ENCODE results near the gene SHH.

DNA sequence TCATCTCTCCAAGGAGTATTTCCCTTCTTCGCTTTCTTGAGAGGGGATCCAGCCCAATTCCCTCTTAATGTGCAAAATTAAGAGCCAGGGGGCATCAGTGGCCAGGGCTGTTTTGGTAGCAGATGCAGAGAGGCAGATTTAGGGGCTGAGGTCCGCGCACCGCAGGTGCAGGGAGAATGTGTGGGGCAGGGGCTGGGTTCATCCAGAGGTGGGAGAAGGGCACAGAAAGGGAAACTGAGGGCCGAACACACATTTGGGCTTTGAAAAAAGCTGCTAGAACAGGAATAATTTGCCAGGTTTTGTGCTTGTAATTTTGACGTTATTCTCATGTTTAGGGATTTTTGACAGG lies 6.5 kb upstream of the SHH start:
- TF ChIP-seq, protein P1, sequence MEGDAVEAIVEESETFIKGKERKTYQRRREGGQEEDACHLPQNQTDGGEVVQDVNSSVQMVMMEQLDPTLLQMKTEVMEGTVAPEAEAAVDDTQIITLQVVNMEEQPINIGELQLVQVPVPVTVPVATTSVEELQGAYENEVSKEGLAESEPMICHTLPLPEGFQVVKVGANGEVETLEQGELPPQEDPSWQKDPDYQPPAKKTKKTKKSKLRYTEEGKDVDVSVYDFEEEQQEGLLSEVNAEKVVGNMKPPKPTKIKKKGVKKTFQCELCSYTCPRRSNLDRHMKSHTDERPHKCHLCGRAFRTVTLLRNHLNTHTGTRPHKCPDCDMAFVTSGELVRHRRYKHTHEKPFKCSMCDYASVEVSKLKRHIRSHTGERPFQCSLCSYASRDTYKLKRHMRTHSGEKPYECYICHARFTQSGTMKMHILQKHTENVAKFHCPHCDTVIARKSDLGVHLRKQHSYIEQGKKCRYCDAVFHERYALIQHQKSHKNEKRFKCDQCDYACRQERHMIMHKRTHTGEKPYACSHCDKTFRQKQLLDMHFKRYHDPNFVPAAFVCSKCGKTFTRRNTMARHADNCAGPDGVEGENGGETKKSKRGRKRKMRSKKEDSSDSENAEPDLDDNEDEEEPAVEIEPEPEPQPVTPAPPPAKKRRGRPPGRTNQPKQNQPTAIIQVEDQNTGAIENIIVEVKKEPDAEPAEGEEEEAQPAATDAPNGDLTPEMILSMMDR (conservative IDR thresholded peaks at IDR 0.05; ENCODE audit: low read depth in 2 of 2): no peak
- TF ChIP-seq ZNF331 (CRISPR knock-in tag; IDR thresholded peaks at IDR 0.05; ENCODE audit: low read depth) (no peak), CREB1 (CRISPR knock-in tag; IDR thresholded peaks at IDR 0.05; ENCODE audit: low read depth) (no peak), POLR2AphosphoS5 (IDR thresholded peaks at IDR 0.05; ENCODE audit: low read depth) (no peak), JUNB (IDR thresholded peaks at IDR 0.05; ENCODE audit: unreplicated experiment) (no peak), EZH2phosphoT487 (IDR thresholded peaks at IDR 0.05; ENCODE audit: unreplicated experiment) (no peak), EZH2 (IDR thresholded peaks at IDR 0.05; ENCODE audit: low read depth, unreplicated experiment) (no peak)
- TF ChIP-seq, protein P2, sequence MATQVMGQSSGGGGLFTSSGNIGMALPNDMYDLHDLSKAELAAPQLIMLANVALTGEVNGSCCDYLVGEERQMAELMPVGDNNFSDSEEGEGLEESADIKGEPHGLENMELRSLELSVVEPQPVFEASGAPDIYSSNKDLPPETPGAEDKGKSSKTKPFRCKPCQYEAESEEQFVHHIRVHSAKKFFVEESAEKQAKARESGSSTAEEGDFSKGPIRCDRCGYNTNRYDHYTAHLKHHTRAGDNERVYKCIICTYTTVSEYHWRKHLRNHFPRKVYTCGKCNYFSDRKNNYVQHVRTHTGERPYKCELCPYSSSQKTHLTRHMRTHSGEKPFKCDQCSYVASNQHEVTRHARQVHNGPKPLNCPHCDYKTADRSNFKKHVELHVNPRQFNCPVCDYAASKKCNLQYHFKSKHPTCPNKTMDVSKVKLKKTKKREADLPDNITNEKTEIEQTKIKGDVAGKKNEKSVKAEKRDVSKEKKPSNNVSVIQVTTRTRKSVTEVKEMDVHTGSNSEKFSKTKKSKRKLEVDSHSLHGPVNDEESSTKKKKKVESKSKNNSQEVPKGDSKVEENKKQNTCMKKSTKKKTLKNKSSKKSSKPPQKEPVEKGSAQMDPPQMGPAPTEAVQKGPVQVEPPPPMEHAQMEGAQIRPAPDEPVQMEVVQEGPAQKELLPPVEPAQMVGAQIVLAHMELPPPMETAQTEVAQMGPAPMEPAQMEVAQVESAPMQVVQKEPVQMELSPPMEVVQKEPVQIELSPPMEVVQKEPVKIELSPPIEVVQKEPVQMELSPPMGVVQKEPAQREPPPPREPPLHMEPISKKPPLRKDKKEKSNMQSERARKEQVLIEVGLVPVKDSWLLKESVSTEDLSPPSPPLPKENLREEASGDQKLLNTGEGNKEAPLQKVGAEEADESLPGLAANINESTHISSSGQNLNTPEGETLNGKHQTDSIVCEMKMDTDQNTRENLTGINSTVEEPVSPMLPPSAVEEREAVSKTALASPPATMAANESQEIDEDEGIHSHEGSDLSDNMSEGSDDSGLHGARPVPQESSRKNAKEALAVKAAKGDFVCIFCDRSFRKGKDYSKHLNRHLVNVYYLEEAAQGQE (IDR thresholded peaks at IDR 0.05; ENCODE audit: unreplicated experiment): no peak
- TF ChIP-seq, protein P3, sequence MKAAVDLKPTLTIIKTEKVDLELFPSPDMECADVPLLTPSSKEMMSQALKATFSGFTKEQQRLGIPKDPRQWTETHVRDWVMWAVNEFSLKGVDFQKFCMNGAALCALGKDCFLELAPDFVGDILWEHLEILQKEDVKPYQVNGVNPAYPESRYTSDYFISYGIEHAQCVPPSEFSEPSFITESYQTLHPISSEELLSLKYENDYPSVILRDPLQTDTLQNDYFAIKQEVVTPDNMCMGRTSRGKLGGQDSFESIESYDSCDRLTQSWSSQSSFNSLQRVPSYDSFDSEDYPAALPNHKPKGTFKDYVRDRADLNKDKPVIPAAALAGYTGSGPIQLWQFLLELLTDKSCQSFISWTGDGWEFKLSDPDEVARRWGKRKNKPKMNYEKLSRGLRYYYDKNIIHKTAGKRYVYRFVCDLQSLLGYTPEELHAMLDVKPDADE (IDR thresholded peaks at IDR 0.05): no peak

All from GM23338 (cell line).